ENCODE results near the gene HOXB7.

HOXB7 gene

GRCh38 chr17:48563385-48563838 is 47.4 kb downstream of the HOXB7 start:
- H3K4me3 ChIP-seq (ENCODE audit: low read depth, low read length) = no peak overlapping the region
- no peak for DNase-seq (ENCODE audit: low read depth)

DNA sequence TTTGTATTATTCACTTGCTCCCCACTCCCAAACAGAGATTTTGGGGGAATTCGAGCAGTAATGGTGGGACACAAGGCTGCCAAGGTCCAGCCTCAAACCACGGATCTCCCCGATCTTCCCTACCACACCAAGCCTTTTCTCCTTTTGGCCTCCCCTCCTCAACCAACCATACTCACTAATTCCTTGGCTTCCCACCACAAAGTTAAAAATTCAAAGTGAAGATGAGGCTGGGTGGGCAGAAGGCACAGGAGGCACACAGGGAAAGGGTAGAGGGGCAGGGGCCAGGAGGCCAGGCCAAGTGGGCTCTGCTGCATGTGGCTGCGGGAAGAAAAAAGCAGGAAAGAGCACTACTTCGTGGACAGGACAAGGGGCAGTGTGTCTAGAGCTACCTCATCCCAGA is 47.9 kb downstream of the HOXB7 start:
- no peak overlapping the region for H3K4me3 ChIP-seq (ENCODE audit: low read depth, low read length)

More at GRCh38 chr17:48563385-48563838, 47.4 kb downstream of the HOXB7 start:
- TF ChIP-seq, protein P1, sequence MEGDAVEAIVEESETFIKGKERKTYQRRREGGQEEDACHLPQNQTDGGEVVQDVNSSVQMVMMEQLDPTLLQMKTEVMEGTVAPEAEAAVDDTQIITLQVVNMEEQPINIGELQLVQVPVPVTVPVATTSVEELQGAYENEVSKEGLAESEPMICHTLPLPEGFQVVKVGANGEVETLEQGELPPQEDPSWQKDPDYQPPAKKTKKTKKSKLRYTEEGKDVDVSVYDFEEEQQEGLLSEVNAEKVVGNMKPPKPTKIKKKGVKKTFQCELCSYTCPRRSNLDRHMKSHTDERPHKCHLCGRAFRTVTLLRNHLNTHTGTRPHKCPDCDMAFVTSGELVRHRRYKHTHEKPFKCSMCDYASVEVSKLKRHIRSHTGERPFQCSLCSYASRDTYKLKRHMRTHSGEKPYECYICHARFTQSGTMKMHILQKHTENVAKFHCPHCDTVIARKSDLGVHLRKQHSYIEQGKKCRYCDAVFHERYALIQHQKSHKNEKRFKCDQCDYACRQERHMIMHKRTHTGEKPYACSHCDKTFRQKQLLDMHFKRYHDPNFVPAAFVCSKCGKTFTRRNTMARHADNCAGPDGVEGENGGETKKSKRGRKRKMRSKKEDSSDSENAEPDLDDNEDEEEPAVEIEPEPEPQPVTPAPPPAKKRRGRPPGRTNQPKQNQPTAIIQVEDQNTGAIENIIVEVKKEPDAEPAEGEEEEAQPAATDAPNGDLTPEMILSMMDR (IDR thresholded peaks at IDR 0.05; ENCODE audit: insufficient read depth, low read depth, low read length, missing control alignments) = no peak

DNA sequence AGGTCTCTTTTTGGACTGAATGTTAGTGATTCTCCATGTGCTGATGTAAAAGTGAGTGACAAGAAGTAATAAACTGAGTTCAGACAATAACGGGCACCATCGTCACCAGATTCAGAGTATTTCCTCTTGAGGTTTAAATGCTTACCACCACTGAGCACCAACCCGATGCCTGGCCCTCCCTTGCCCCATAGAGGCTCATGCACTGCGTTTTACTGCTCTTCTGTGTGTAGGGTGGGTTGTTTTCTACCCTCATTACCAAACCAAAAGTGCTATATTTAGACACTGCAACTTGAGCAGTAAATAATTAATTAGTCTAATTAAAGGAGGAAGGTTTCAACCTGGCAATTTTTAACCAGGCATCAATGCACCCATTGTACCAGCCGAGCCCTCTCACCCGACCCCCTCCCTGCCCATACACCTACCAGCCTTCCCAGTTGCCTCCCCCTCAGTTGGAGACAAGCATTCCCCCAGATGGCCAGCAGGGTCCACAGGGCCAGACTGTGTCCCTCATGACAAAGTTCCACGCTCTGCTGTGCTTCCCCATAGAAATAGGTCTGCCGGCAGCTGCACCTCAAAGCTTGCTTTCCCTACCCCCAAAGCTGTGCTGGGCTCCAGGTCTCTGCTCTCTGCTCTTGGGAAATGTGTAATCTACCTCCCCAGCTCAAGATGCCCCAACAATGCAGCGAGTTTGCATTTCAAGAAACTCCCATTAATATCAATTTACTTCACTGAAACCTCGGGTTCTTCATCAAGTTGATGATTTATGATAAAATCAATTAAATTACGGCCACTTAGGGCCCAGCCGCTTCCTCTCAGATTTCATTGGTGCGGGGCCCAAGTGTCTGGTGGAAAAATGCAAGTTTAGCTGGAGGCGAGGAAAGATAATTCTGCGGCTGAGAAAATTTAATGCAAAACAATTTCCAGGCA is 48.7 kb downstream of the HOXB7 start:
- DNase-seq (ENCODE audit: low read depth) = no peak
- TF ChIP-seq, protein P1 (IDR thresholded peaks at IDR 0.05; ENCODE audit: insufficient read depth, low read depth, low read length, missing control alignments) = peak; percentile 23
- H3K4me3 ChIP-seq (ENCODE audit: low read depth, low read length) = no peak overlapping the region

More for the DNA sequence above, 47.9 kb downstream of the HOXB7 start:
- no peak for DNase-seq (ENCODE audit: low read depth)
- TF ChIP-seq, protein P1 (IDR thresholded peaks at IDR 0.05; ENCODE audit: insufficient read depth, low read depth, low read length, missing control alignments) = no peak

DNA sequence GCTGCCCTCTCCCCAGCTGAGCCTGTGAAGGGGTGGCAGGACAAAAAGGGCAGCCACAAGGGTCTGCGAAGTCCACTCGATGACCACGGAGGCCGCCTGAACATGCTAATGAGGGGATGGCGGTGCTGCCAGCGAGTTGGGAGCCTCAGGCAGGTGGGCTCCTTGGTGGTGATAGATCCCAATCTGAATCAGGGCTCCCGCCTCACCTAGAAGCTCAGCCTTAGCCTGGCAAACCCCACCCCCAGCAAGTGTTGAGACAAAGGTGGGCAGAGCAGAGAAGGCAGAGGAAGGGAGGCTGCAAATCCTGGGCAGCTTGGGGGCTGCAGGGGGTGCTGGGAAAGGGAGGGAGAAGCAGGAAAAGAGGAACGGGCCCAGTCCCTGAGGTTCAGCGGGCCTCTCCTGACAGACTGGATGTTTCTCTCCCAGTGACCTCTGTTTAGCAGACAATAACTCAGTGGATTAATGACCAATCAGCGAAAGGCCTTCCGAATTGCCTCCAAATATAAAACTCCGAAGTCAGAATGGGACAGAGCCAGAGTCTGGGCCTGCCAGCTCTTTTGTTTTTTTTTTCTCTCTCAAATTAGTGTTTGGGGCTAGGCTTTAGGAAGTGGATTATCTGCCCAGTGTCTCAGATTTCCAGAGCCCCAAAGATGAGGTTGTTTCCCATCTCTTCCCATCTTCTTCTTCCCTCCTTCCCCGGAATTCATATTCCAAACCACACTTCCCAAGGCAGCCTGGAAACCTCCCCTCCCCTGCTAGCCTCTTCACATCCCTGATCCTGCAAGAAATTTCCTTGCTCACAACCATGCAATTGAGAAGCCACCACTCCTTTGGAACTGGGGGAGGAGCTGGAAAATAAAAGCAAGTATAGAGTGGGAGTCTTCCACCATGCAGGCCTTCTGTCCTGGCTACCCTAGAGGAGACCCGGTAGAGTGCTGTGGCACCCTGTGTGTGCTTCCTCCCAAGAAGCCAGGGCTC is 50.7 kb downstream of the HOXB7 start:
- TF ChIP-seq, protein P1 (IDR thresholded peaks at IDR 0.05; ENCODE audit: insufficient read depth, low read depth, low read length, missing control alignments) = no peak
- H3K4me3 ChIP-seq (ENCODE audit: low read depth, low read length) = no peak overlapping the region
- DNase-seq (ENCODE audit: low read depth) = no peak

- no peak overlapping the region for H3K4me3 ChIP-seq (ENCODE audit: low read depth, low read length)
- no peak for DNase-seq (ENCODE audit: low read depth)
- TF ChIP-seq, protein P1 (IDR thresholded peaks at IDR 0.05; ENCODE audit: insufficient read depth, low read depth, low read length, missing control alignments) = no peak
These were observed 51.5 kb downstream of the HOXB7 start for GRCh38 chr17:48559122-48559839.

- DNase-seq (ENCODE audit: low read depth) = no peak
- TF ChIP-seq, protein P1 (IDR thresholded peaks at IDR 0.05; ENCODE audit: insufficient read depth, low read depth, low read length, missing control alignments) = no peak
- no peak overlapping the region for H3K4me3 ChIP-seq (ENCODE audit: low read depth, low read length)
These were observed 52.0 kb downstream of the HOXB7 start for GRCh38 chr17:48558831-48559121.

Data from GM12865 (cell line).